ENCODE results near the gene LRRC8E. TPM values are rescaled to one million over a fixed set of nuclear protein-coding genes. Genes with fewer than 3 reads are reported as not detected.
"Not testable (repeated sequence)": the region's sequence is repeated elsewhere in the genome, so short reads cannot be mapped to it uniquely, and the experiment has no call there.

LRRC8E gene
- polyA plus RNA-seq, 1 experiment: 8.6 TPM

GRCh38 chr19:7928741-7929701, 40.7 kb downstream of the LRRC8E start:
- ChIA-PET POLR2A (interaction anchor here (0.5 to 1.4 kb wide), 5 partner anchors 9 to 310 kb away, joined by 4 to 14 read pairs (median 5); partner anchors contain the start of gene SNAPC2), CTCF (interaction anchor here (0.6 to 4.5 kb wide), 13 partner anchors 9 to 285 kb away, joined by 3 to 34 read pairs (median 5); partner anchors contain the start of genes MAP2K7, SNAPC2 and TIMM44)
- Histone ChIP-seq H3K36me3 (ENCODE audit: control insufficient read depth, insufficient read depth, low read length) (peaks cover 32% of the 10 kb centered on the region), H3K27me3 (ENCODE audit: control insufficient read depth, insufficient read depth, low read length) (no peaks in the 10 kb centered on the region), H3K4me3 (ENCODE audit: low read depth, low read length) (peak overlapping the region; percentile 7; the same call in 1 of the 2 replicates)
- peak; percentile 73 for TF ChIP-seq CTCF (IDR thresholded peaks at IDR 0.05; ENCODE audit: insufficient read depth, low read depth, low read length)
- DNase-seq (ENCODE audit: low read depth): peak; percentile 80

GRCh38 chr19:7930030-7930429, 41.7 kb downstream of the LRRC8E start:
- H3K36me3 ChIP-seq (ENCODE audit: control insufficient read depth, insufficient read depth, low read length): peaks cover 40% of the 10 kb centered on the region
- CTCF ChIA-PET: interaction anchor here (0.6 to 4.5 kb wide), 4 partner anchors 10 to 153 kb away, joined by 3 to 34 read pairs (median 7); partner anchors contain the start of genes MAP2K7, SNAPC2 and TIMM44
- H3K27me3 ChIP-seq (ENCODE audit: control insufficient read depth, insufficient read depth, low read length); POLR2A ChIA-PET; H3K4me3 ChIP-seq (ENCODE audit: low read depth, low read length); DNase-seq (ENCODE audit: low read depth): not testable (repeated sequence)

- no peaks in the 10 kb centered on the region for H3K27me3 ChIP-seq (ENCODE audit: control insufficient read depth, insufficient read depth, low read length)
- POLR2A ChIA-PET: no interaction called here
- no peak for DNase-seq (ENCODE audit: low read depth)
- CTCF ChIA-PET: interaction anchor here (0.6 to 4.5 kb wide), 3 partner anchors 10 to 154 kb away, joined by 3 to 34 read pairs (median 11); partner anchors contain the start of genes SNAPC2 and TIMM44
- no peak overlapping the region for H3K4me3 ChIP-seq (ENCODE audit: low read depth, low read length)
- TF ChIP-seq CTCF (IDR thresholded peaks at IDR 0.05; ENCODE audit: insufficient read depth, low read depth, low read length): no peak
- peaks cover 44% of the 10 kb centered on the region for H3K36me3 ChIP-seq (ENCODE audit: control insufficient read depth, insufficient read depth, low read length)
Measured at GRCh38 chr19:7930765-7931164, 42.5 kb downstream of the LRRC8E start.

GRCh38 chr19:7931221-7932061, 43.1 kb downstream of the LRRC8E start:
- no peak for DNase-seq (ENCODE audit: low read depth)
- Histone ChIP-seq H3K4me3 (ENCODE audit: low read depth, low read length) (no peak overlapping the region), H3K36me3 (ENCODE audit: control insufficient read depth, insufficient read depth, low read length) (peaks cover 46% of the 10 kb centered on the region), H3K27me3 (ENCODE audit: control insufficient read depth, insufficient read depth, low read length) (no peaks in the 10 kb centered on the region)
- no peak for TF ChIP-seq CTCF (IDR thresholded peaks at IDR 0.05; ENCODE audit: insufficient read depth, low read depth, low read length)
- POLR2A ChIA-PET: no interaction called here
- CTCF ChIA-PET: interaction anchor here (4.5 kb wide), 1 partner anchor 12 kb away, joined by 34 read pairs; the partner anchor contains the start of gene TIMM44

- no peak for TF ChIP-seq CTCF (IDR thresholded peaks at IDR 0.05; ENCODE audit: insufficient read depth, low read depth, low read length)
- ChIA-PET CTCF (interaction anchor here (4.5 kb wide), 1 partner anchor 11 kb away, joined by 34 read pairs; the partner anchor contains the start of gene TIMM44), POLR2A (no interaction called here)
- no peak overlapping the region for H3K4me3 ChIP-seq (ENCODE audit: low read depth, low read length)
- no peaks in the 10 kb centered on the region for H3K27me3 ChIP-seq (ENCODE audit: control insufficient read depth, insufficient read depth, low read length)
- DNase-seq (ENCODE audit: low read depth): no peak
- peaks cover 46% of the 10 kb centered on the region for H3K36me3 ChIP-seq (ENCODE audit: control insufficient read depth, insufficient read depth, low read length)
Measured at GRCh38 chr19:7932276-7932929, 44.1 kb downstream of the LRRC8E start.

Data from BJ (cell line).